H54 (cell line): ENCODE measurements around the gene POU3F2.

Source experiments
- DNase-seq: peaks from one replicate; pipeline ENCODE4 v3.0.0; 2011; ENCODE audit warnings: low spot score, mixed read lengths; ENCODE audit not compliant: insufficient read length
- FAIRE-seq: peaks from 3 replicates; lab custom pipeline; 2011; peaks lifted over from hg19 to GRCh38; lab: Jason Lieb, UNC
- POLR2A ChIP-seq: IDR thresholded peaks from 2 replicates; pipeline ENCODE4 v1.6.1; 2011; ENCODE audit warnings: low read depth, mild to moderate bottlenecking, low read length

Gene POU3F2

GRCh38 chr6:98887650-98888049, 53.3 kb downstream of the POU3F2 start:
- no peak for FAIRE-seq
- no peak for DNase-seq
- TF ChIP-seq POLR2A = no peak
